Keratinocyte (primary cell): ENCODE results near the gene WDR35.

Source experiments
- CTCF ChIP-seq, 3 experiments: IDR thresholded peaks in 1 of 3; conservative IDR thresholded peaks in 1 of 3; optimal IDR thresholded peaks in 1 of 3; 2 replicates in 2 of 3; 3 replicates in 1 of 3; pipeline versions ENCODE3 to v1.5.1; 2011; ENCODE audit warnings: low read length in 3 of 3, mild to moderate bottlenecking in 3 of 3, moderate library complexity in 2 of 3, control low read depth in 1 of 3, inconsistent platforms in 1 of 3; ENCODE audit not compliant: insufficient read depth in 2 of 3; ENCODE audit errors: extremely low read depth in 1 of 3
- EZH2 ChIP-seq: IDR thresholded peaks from one replicate; pipeline ENCODE4 v1.6.1; 2012; ENCODE audit warnings: inconsistent platforms, mild to moderate bottlenecking, low read length, moderate library complexity

GRCh38 chr2:19878268-19879046 lies 111.4 kb downstream of the WDR35 start:
- TF ChIP-seq CTCF (optimal IDR thresholded peaks at IDR 0.05 in 1 of 3, IDR thresholded peaks at IDR 0.05 in 1 of 3, conservative IDR thresholded peaks at IDR 0.05 in 1 of 3; ENCODE audit: extremely low read depth in 1 of 3, insufficient read depth in 2 of 3, low read length in 3 of 3) (no peak), EZH2 (no peak)
